Osteoblast (primary cell): ENCODE measurements around the gene PRPF40A. TPM values are rescaled to one million over a fixed set of nuclear protein-coding genes. Genes with fewer than 3 reads are reported as not detected.

Source experiments
- DNase-seq: peaks from one replicate; pipeline ENCODE4 v3.0.0; 2011; ENCODE audit warnings: low spot score, mixed read lengths; ENCODE audit not compliant: insufficient read length; ENCODE audit errors: missing footprints
- H2AFZ ChIP-seq: 2 replicates; pipeline ENCODE4 v1.6.0; 2011; ENCODE audit warnings: mild to moderate bottlenecking, low read length
- H3K27ac ChIP-seq: 2 replicates; pipeline ENCODE4 v1.5.1; 2011; ENCODE audit warnings: mild to moderate bottlenecking, low read depth, low read length, moderate library complexity
- H3K27me3 ChIP-seq: 2 replicates; pipeline ENCODE4 v1.6.0; 2012; ENCODE audit warnings: mild to moderate bottlenecking, control low read depth, inconsistent platforms, low read length, moderate library complexity; ENCODE audit not compliant: insufficient read depth
- H3K36me3 ChIP-seq: 2 replicates; pipeline ENCODE4 v1.5.1; 2011; ENCODE audit warnings: mild to moderate bottlenecking, low read length, control low read depth, moderate library complexity; ENCODE audit not compliant: insufficient read depth
- H3K4me1 ChIP-seq: 2 replicates; pipeline ENCODE4 v1.5.1; 2011; ENCODE audit warnings: mild to moderate bottlenecking, low read length, control low read depth, moderate library complexity; ENCODE audit not compliant: insufficient read depth
- H3K4me2 ChIP-seq: 2 replicates; pipeline ENCODE4 v1.6.0; 2011; ENCODE audit warnings: mild to moderate bottlenecking, low read length; ENCODE audit not compliant: insufficient read depth
- H3K4me3 ChIP-seq: fragments of 200-600 bp; sonication (generic); 3 replicates; pipeline ENCODE4 v1.5.1; 2012; ENCODE audit warnings: mild to moderate bottlenecking, low read length, inconsistent platforms; ENCODE audit not compliant: insufficient read depth
- H3K79me2 ChIP-seq: 2 replicates; pipeline ENCODE4 v1.6.0; 2012; ENCODE audit warnings: mild to moderate bottlenecking, low read length, control low read depth, inconsistent platforms; ENCODE audit not compliant: insufficient read depth
- H3K9me3 ChIP-seq: 2 replicates; pipeline ENCODE4 v1.5.1; 2011; ENCODE audit warnings: low read depth, low read length, control low read depth
- H4K20me1 ChIP-seq: 2 replicates; pipeline ENCODE4 v1.6.0; 2012; ENCODE audit warnings: mild to moderate bottlenecking, low read length, control low read depth; ENCODE audit not compliant: insufficient read depth
- CTCF ChIP-seq: IDR thresholded peaks from 2 replicates; pipeline ENCODE4 v1.5.1; 2011; ENCODE audit warnings: mild to moderate bottlenecking, low read depth, low read length, moderate library complexity; ENCODE audit errors: extremely low read depth
- total RNA-seq: library from RNA; depleted of rRNA; stranded (reverse); fragments of >200 nt; gene quantifications from 2 replicates; pipeline ENCODE4 v1.2.3, GENCODE V29; 2012

PRPF40A gene
- total RNA-seq, 1 donor = 109 TPM

- Histone ChIP-seq H2AFZ (no peak overlapping the region), H3K27me3 (no peaks in the 10 kb centered on the region), H3K36me3 (peaks cover 83% of the 10 kb centered on the region), H3K27ac (no peak overlapping the region), H3K79me2 (no peaks in the 10 kb centered on the region), H3K4me1 (no peaks in the 10 kb centered on the region), H3K9me3 (no peaks in the 10 kb centered on the region), H3K4me3 (no peak overlapping the region), H3K4me2 (no peak overlapping the region), H4K20me1 (no peaks in the 10 kb centered on the region)
- no peak for TF ChIP-seq CTCF
- DNase-seq = no peak
Measured at GRCh38 chr2:152664725-152665124, 52.5 kb downstream of the PRPF40A start.

GRCh38 chr2:152661076-152661475 is 56.2 kb downstream of the PRPF40A start:
- Histone ChIP-seq H3K79me2 (no peaks in the 10 kb centered on the region), H2AFZ (no peak overlapping the region), H3K4me3 (no peak overlapping the region), H3K4me2 (no peak overlapping the region), H3K9me3 (no peaks in the 10 kb centered on the region), H3K27ac (no peak overlapping the region), H4K20me1 (no peaks in the 10 kb centered on the region), H3K27me3 (no peaks in the 10 kb centered on the region), H3K4me1 (no peaks in the 10 kb centered on the region), H3K36me3 (peaks cover 85% of the 10 kb centered on the region)
- no peak for DNase-seq
- no peak for TF ChIP-seq CTCF

- Histone ChIP-seq H3K9me3 (no peaks in the 10 kb centered on the region), H3K27me3 (no peaks in the 10 kb centered on the region), H3K27ac (no peak overlapping the region), H3K4me2 (no peak overlapping the region), H3K79me2 (no peaks in the 10 kb centered on the region), H2AFZ (no peak overlapping the region), H4K20me1 (no peaks in the 10 kb centered on the region), H3K36me3 (peaks cover 65% of the 10 kb centered on the region), H3K4me3 (no peak overlapping the region), H3K4me1 (no peaks in the 10 kb centered on the region)
- DNase-seq = no peak
- no peak for TF ChIP-seq CTCF
Measured at GRCh38 chr2:152658221-152658620, 59.0 kb downstream of the PRPF40A start.

GRCh38 chr2:152657043-152657442 is 60.2 kb downstream of the PRPF40A start:
- Histone ChIP-seq H3K79me2 (no peaks in the 10 kb centered on the region), H3K4me1 (no peaks in the 10 kb centered on the region), H2AFZ (no peak overlapping the region), H3K27me3 (no peaks in the 10 kb centered on the region), H3K27ac (no peak overlapping the region), H3K4me2 (no peak overlapping the region), H3K9me3 (no peaks in the 10 kb centered on the region), H3K4me3 (no peak overlapping the region), H4K20me1 (no peaks in the 10 kb centered on the region), H3K36me3 (peaks cover 59% of the 10 kb centered on the region)
- no peak for TF ChIP-seq CTCF
- DNase-seq = no peak
